ENCODE measurements around the gene NRSN2.
"Not testable (repeated sequence)": the region's sequence is repeated elsewhere in the genome, so short reads cannot be mapped to it uniquely, and the experiment has no call there.

NRSN2 gene

DNA sequence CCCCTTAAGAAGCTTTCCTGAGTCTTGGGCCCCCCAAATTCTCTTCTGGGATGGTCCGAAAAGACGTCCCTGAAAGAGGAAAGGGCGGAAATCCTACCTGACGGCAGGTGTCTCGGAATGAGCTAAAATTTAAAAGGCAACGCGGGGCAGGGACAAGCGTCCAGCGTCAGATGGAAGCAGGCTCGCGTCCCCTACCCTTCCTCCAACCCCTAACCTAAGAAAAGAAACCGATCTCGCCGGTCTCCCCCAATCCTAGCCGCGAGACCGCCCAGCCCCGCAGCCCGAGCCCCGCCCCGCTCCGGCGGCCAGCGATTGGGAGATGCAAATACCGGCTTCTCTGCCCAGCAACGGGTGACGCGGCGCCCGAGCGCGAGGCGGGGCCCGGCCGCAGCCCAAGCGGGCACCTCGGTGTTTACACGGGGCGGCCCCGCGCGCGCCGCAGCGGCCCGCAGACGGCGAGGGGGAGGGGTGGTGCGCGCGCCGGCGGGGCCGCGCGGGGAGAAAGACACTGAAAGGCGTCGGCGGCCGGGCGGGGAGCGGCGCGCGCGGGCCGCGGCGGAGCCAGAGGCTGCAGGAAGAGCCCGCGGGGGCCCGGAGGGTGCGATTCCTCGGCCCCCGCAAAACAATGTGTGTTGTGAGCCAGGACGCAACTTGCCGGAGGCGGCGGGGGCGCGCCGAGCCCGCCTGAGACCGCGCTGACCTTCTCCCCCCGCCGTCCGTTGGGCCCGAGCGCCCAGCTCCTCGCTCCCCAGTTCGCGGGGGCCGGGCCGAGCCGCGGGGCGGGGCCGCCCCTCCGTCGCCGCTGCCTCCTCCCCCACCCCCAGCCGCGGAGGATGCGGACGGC, 21.6 kb upstream of the NRSN2 start, which contains the start of gene SOX12:
TSS of gene SOX12 (plus strand) at position 508 of the 844 bp plus-strand sequence. CDS start 373 bp downstream, outside the sequence.
- peak; percentile 95 to 96 for DNase-seq (ENCODE audit: low read depth in 2 of 2, low spot score in 1 of 2)

DNA sequence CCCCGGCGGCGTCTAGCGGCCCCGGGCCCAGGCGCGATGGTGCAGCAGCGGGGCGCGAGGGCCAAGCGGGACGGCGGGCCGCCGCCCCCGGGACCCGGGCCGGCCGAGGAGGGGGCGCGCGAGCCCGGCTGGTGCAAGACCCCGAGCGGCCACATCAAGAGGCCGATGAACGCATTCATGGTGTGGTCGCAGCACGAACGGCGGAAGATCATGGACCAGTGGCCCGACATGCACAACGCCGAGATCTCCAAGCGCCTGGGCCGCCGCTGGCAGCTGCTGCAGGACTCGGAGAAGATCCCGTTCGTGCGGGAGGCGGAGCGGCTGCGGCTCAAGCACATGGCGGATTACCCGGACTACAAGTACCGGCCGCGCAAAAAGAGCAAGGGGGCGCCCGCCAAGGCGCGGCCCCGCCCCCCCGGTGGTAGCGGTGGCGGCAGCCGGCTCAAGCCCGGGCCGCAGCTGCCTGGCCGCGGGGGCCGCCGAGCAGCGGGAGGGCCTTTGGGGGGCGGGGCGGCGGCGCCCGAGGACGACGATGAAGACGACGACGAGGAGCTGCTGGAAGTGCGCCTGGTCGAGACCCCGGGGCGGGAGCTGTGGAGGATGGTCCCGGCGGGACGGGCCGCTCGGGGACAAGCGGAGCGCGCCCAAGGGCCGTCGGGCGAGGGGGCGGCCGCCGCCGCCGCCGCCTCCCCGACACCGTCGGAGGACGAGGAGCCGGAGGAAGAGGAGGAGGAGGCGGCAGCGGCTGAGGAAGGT, 20.8 kb upstream of the NRSN2 start:
- peak in 1 of 2 donors; percentile 10 for DNase-seq (ENCODE audit: low read depth in 2 of 2, low spot score in 1 of 2)

DNA sequence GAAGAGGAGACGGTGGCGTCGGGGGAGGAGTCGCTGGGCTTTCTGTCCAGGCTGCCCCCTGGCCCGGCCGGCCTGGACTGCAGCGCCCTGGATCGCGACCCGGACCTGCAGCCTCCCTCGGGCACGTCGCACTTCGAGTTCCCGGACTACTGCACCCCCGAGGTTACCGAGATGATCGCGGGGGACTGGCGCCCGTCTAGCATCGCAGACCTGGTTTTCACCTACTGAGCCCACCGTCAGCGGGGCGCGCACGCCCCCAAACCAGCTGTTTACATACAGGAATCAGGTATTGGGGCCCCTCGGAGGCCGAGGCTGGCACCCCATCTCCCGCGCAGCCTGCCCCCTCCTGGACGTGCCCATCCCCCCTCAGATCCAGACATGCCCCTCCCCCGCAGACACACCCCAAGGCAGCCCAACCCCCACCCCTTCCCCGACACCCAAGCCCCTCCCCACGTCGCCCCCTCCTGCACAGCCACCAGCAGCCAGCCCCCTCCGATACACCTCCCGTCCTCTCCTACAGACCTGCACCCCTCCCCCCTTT, 20.2 kb upstream of the NRSN2 start:
- DNase-seq (ENCODE audit: low read depth in 2 of 2, low spot score in 1 of 2), result no peak

DNA sequence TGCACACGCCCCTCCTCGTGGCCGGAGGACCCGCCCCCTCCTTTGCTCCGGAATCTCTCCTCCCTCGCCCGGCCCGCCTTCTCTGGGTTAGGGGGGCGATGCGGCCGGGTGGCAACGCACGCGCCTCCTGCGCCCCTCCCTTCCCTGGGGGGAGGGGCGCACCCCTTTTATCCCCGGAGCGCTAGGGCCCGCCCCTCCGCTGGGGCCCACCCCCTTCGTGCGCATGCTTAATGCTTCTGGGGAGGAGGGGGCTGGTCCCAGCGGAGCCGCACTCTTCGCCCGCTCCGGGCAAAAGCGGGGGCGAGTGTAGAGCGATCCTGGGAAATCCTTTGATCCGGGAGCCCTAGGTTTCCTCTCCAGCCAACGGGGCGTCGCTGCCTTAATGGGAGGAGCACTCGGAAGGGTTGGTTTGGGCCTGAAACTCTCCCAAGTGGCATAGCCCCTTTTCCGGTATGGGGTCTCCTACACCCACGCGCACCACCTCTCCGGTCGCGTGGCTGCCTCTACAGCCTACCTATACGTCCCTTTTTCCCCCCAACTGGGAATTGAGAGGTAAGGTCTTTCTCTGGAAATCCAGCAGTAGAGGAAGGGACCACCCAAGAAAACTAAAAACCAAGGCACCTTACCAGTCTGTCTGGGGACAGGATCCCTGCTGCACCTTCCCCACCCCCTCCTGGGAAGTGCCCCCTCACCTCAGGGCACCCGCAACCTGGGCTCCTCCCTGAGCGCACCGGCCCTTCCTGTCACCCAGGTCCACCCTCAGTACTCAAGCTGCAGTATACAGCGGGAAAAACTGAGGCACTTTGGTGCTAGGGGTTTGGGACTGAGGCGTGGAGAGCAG, 19.5 kb upstream of the NRSN2 start:
- DNase-seq (ENCODE audit: low read depth in 2 of 2, low spot score in 1 of 2), result peak in 1 of 2 donors; percentile 59

DNA sequence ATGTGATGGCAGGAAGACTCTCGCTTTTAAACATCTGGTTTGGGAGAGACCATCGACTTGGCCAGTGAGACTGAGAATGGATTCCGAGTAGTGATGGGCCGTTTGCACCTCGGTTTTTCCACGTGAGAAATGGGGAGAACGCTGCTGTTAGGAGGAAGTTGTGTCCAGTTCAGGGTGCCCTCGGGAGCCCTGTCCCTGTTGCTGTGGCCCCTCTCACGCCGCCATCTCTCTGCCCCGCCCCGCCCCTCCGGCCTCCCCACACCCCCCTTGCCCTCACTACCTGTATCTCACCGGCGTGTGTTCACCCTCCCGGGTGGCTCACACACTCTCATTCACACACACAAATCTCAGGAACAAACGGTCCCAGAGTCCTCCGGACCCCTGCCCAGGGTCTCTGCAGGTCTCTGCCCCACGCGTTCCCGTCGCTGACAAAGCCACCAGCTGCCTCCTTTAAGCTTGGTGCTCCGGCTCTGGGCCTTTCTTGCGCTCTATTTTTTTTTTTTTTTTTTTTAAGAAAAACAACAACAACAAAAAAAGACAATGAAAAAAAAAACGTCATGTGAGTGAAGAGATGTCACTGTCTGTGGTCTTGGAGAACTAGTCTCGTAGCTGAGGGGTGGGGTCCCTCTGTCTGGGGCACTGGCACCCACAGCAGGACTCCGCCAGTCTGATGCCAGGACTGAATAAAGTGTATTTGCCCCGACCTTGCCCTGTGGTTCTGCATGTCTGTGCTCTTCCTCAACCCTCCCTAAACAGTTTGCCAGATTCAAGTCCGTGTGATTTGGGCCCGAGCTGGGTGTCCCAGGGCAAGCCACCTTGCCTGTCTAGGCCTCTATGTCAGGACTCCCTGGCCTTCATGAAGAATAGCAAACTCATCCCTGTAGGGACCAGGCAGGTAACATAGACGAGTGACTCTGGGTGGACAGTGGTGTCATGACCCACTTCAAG, 18.6 kb upstream of the NRSN2 start:
- no peak for DNase-seq (ENCODE audit: low read depth in 2 of 2, low spot score in 1 of 2)

DNA sequence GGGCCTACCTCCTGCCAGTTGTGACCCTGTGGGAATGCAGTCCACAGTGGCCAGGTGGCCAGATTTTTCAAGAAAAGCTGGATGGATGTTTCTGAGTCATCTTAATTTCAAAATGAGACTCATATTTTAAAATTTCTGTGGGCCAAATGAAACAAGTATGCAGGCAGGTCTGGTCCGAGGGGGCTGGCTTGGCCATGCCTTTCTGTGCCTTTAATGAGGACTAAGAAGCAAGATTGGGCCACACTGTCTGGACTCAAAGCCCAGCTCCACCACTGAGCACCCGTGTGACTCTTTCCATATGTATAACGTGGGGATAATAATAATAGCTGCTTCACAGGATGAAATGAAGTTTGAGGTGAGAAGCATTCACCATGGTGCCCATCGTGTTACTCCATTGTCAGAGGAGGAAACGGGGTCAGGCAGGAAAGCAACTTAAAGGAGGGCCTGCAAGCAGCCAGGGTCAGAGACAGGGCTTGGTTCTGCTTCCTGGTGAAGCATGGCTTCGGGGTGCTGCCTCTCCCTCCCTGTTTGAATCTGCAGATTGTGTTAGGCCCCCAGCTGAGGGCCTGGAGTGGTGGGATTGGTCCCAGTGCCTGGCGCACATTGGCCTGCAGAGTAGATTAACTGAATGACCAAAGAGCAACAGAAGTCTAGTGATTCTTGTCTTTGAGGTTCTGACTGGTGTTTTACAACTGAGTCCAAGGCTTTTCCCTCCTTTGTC, 17.8 kb upstream of the NRSN2 start:
- DNase-seq (ENCODE audit: low read depth in 2 of 2, low spot score in 1 of 2), result no peak

DNA sequence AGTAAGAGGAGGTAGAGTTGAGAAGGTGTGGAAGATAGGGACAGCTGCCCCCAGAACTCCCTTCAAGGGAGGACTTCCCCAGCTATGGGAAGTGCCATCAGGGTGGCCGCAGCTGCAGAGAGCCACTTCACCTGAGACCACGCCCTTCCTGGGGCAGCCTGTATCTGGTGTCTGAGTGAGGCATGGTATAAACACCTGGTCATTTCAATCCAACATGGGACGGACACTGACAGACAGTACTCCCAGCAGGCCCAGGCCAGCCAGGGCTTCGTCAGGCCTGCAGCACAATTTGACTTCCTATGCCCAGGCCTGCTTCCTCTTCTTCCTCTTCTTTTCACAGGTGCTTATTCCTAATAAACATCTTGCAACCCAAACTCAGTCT, 17.1 kb upstream of the NRSN2 start:
- DNase-seq (ENCODE audit: low read depth in 2 of 2, low spot score in 1 of 2), result no peak

DNA sequence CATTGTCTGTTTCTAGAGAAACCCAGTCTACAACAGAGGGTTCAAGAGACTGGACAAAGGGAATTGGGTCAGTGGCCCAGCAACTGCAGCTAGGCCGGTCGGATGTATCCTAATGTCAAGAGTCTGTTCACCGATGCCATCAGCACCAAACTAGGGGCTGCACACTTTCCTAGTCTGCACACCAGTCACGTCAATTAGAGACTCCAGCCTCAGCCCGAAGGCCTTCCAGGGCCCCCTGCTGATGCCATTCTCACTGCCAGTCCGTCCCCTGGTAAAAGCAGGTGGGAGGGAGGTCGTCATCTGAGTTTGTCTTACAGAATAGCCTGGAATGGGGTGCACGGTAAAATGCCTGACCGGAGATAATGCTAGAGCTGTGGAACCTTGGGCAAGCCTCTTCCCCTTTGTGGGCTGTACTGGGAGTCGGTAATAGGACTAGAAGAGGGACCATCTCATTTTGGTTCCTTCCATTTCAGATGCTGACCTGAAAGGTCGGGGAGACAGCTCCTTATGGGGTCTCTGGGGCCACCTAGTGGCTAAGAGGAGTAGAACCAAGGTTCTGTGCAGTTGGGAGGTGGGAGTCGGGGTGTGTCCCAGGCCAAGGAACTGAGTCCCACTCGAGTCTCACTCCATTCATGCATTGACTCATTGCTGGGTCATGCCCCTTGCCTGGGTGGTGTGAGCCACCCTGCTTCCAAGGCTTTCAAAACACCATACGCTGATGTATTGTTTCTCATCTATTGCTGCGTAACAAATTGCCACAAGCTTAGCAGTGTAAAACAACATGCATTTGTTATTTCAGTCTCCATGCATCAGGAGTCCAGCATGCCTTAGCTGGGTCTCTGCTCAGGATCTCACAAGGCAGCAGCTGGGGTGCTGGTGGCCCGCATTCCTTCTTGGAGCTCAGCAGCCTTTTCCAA, 16.4 kb upstream of the NRSN2 start:
- DNase-seq (ENCODE audit: low read depth in 2 of 2, low spot score in 1 of 2), result peak in 1 of 2 donors; percentile 24

DNA sequence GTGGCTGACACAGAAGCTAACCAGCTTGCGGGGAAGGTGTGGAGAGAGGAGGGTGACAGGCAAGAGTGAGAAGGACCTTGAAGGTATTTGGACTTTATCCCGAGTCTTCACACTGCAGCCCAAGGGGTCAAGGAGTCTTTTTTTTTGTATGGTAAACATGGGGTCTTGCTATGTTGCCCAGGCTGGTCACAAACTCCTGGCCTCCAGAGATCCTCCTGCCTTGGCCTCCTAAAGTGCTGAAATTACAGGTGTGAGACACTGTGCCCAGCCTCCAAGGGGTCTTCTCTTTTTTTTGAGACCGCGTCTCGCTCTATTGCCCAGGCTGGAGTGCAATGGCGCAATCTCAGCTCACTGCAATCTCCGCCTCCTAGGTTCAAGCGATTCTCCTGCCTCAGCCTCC, 12.3 kb upstream of the NRSN2 start:
- DNase-seq (ENCODE audit: low read depth in 2 of 2, low spot score in 1 of 2), result no peak

DNA sequence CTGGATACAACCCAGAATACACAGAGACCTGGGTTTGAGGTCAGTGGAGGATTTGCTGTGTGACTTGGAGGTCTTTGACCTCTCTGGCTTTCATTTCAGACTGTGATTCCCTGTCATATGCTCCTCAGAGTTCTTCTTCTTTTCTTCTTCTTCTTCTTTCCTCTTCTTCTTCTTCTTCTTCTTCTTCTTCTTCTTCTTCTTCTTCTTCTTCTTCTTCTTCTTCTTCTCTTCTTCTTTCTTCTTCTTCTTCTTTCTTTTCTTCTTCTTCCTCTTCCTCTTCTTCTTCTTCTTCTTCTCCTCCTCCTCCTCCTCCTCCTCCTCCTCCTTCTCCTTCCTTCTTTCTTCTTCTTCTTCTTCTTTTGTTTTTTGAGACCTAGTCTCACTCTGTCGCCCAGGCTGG, 10.9 kb upstream of the NRSN2 start:
- not testable (repeated sequence) for DNase-seq (ENCODE audit: low read depth in 2 of 2, low spot score in 1 of 2)

DNA sequence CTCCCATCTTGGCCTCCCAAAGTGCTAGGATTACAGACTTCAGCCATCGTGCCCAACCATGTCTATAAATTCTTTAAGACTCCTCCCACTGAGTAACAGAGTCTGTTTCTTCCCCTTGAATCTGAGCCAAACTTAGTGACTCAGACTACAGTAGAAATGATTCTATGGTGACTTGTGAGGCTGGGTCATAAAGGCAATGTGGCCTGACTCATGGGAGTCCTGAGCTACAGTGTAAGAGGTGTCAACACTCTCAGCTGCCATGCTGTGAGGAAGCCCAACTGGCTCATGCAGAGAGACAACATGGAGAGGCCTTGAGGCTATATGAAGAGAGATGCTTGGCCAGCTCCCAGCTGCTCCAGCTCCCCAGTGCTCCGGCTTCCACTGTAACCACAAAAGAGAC, 5.2 kb upstream of the NRSN2 start:
- DNase-seq (ENCODE audit: low read depth in 2 of 2, low spot score in 1 of 2), result no peak

DNA sequence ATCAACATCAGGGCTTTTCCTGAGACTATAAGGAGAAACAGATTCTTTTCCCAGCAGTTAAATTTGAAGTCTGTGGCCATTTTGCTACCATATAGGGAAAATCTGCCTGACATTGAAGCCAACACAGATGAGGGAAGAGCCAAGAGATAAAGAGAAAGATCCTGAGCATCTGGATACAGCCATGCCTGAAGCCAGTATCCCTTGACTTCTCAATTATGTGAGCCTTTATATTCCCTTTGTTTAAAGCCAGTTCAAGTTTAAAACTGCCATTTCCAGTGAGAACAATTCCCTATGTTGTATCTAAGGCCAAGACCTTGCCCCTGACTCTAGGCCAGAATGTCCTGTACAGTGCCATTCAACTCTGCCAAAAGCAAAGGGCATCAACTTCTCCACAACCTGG, 3.8 kb upstream of the NRSN2 start:
- DNase-seq (ENCODE audit: low read depth in 2 of 2, low spot score in 1 of 2), result no peak

DNA sequence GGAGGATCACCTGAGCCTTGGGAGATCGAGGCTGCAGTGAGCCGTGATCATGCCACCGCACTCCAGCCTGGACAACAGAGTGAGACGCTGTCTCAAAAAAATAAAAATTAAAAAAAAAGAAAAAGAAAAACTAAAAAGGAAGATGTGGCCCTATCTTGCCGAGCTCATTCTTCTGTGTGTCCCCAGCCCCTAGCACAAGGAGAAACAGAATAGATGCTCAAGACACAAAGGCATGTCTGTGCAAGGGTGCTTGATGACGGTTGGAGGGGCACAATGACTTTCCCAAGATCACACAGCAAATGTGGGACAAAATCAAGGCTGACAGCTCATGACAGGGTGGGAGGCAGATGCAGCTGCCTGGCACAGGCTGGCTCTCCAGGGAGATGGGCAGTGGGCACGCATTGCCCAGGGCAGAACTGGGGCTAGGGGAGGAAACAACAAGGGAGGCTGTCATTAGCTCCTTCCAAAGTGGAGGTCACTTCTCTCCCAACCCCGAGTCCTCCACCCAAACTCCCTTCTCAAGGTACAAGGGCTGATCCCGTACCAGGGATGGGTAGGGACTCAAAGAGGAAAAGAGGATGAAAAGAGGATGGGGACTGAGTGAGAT, 775 bp upstream of the NRSN2 start:
- DNase-seq (ENCODE audit: low read depth in 2 of 2, low spot score in 1 of 2), result no peak

DNA sequence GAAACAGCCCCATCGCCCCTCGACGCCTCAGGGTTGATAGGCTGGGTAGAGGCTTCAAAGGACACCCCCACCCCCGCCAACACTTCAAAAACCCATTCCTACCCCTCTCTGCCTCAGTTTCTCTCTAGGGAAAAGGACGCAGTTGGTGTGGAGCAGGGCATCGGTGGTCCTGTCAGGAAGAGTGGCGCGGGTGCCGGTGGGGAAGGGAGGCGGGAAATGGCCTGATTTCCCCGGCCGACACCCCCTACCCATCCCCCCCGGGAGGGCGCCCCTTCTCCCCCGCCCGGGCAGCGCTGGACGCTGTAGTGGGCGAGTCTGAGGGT, 367 bp downstream of the NRSN2 start:
- no peak for DNase-seq (ENCODE audit: low read depth in 2 of 2, low spot score in 1 of 2)

DNA sequence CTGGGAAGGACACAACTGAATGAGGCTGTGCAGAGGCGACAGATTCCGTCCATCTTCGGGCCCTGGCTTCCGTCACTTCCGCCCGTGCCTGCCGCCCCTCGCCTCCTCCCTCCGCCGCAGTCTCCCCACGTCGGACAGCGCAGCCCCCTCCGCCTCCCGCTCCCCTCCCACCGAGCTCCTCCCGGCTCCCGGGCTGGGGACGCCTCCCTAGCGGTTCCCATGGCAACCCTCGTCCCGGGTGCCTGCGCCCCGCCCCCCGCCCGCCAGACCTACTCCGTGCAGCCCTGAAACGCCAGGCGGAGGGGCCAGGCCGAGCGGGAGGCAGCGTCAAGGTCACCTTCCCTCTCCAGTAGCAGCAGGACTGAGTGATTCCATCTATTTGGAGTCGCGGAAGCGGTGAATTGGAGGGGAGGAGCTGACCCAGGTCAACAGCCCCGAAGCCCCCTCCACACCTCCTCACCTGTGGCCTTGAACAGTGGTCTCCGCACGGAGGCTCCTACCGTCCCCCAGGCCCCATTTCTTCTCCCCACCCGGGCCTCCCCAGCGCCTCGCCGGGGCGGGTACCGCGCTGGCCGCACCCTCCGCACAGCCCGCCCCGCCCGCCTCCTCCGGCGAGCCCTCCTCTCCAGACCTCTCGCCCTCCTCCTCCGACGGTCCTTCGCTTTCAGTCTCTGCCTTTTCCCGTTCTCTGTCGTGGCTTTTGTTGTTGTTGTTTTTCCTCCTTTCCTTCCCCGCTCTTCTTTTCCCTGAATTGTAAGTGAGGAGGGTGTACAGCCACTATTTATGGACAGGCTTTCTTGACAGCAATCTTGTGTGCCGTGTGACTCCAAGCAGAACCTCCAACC, 951 bp downstream of the NRSN2 start:
- DNase-seq (ENCODE audit: low read depth in 2 of 2, low spot score in 1 of 2), result peak in 1 of 2 donors; percentile 30

DNA sequence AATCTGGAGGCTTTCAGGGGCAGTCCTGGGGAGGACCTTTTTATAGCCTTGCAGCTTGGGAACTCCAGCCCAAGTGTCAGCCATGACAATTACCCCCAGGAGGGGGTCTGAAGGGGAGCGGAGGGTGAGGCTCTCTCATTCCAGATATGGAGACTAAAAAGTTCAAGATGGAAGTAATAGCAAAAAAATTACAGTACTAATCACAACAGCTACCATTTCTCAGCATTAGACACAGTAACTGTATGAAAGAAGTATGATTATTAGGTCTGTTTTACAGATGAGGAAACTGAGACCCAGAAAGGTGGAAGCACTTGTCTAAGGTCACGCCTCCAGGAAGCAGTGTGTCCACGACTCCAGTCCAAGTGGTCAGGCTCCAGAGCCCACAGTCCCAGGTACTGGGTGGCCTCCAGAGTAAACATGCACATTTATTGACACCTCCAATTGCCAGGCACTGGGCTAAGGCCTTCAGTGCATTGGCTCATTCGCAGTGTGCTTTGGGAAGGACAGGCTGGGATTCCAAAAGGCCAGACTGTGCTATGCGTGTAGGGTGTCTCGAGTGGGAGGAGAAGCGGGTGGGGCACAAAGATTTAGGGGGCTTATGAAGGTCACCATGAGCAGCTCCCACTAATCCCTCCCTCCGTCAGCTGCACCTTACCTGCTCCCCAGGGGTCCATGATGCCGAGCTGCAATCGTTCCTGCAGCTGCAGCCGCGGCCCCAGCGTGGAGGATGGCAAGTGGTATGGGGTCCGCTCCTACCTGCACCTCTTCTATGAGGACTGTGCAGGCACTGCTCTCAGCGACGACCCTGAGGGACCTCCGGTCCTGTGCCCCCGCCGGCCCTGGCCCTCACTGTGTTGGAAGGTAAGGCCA, 2.3 kb downstream of the NRSN2 start:
- DNase-seq (ENCODE audit: low read depth in 2 of 2, low spot score in 1 of 2), result no peak
